NCI-H2196 treated with DMSO at 0.1 percent for 48 hours (cell line): ENCODE measurements around the gene PPME1.
A peak's percentile ranks its signal among the peaks of the same experiment; 100 is the strongest.
"Not testable (repeated sequence)": the region's sequence is repeated elsewhere in the genome, so short reads cannot be mapped to it uniquely, and the experiment has no call there.

Source experiments
- DNase-seq: peaks from one replicate; lab custom pipeline; 2025; ENCODE audit not compliant: unreplicated experiment; lab: John Stamatoyannopoulos, UW

PPME1 gene

GRCh38 chr11:74170694-74171629, at the start of gene PPME1, which contains the start of gene C2CD3:
Gene PPME1 (plus strand): TSS chr11:74171289. CDS start chr11:74171422, 133 bp downstream.
Gene C2CD3 (minus strand): TSS chr11:74171002. CDS start chr11:74170792, 210 bp downstream.
- DNase-seq, result peak; percentile 99

GRCh38 chr11:74121804-74122203, 49.3 kb upstream of the PPME1 start:
- no peak for DNase-seq

- DNase-seq, result no peak
Observed at GRCh38 chr11:74123008-74123448, 48.1 kb upstream of the PPME1 start.

GRCh38 chr11:74129121-74129520, 42.0 kb upstream of the PPME1 start:
- not testable (repeated sequence) for DNase-seq

- DNase-seq, result no peak
Observed at GRCh38 chr11:74132833-74133232, 38.3 kb upstream of the PPME1 start.

GRCh38 chr11:74133436-74133835, 37.7 kb upstream of the PPME1 start:
- DNase-seq, result no peak

GRCh38 chr11:74134661-74135060, 36.4 kb upstream of the PPME1 start:
- DNase-seq, result no peak

- DNase-seq, result peak; percentile 37
Observed at GRCh38 chr11:74135127-74135840, 35.8 kb upstream of the PPME1 start.

GRCh38 chr11:74138021-74138420, 33.1 kb upstream of the PPME1 start:
- DNase-seq, result peak; percentile 20

GRCh38 chr11:74138572-74138971, 32.5 kb upstream of the PPME1 start:
- peak; percentile 70 for DNase-seq

GRCh38 chr11:74139151-74139918, 31.8 kb upstream of the PPME1 start:
- DNase-seq, result no peak

- DNase-seq, result not testable (repeated sequence)
Observed at GRCh38 chr11:74139919-74140431, 31.1 kb upstream of the PPME1 start.

- peak; percentile 47 for DNase-seq
Observed at GRCh38 chr11:74141241-74141695, 29.8 kb upstream of the PPME1 start.

GRCh38 chr11:74141908-74142307, 29.2 kb upstream of the PPME1 start:
- DNase-seq, result no peak

- DNase-seq, result no peak
Observed at GRCh38 chr11:74142624-74143023, 28.5 kb upstream of the PPME1 start.

GRCh38 chr11:74144592-74144991, 26.5 kb upstream of the PPME1 start:
- no peak for DNase-seq

- no peak for DNase-seq
Observed at GRCh38 chr11:74147199-74147929, 23.7 kb upstream of the PPME1 start.

- no peak for DNase-seq
Observed at GRCh38 chr11:74153224-74153623, 17.9 kb upstream of the PPME1 start.

GRCh38 chr11:74154620-74155281, 16.3 kb upstream of the PPME1 start:
- no peak for DNase-seq

GRCh38 chr11:74157169-74157568, 13.9 kb upstream of the PPME1 start:
- no peak for DNase-seq
